WTC11 (cell line): Measurements from ENCODE around the gene IL10RB. TPM values are rescaled to one million over a fixed set of nuclear protein-coding genes. Genes with fewer than 3 reads are reported as not detected.

Experiments used
- ATAC-seq: fragments of 200-7000 bp; cut with Tn5 transposase; 2 replicates; pipeline ENCODE4 v1.10.0; 2021; ENCODE audit warnings: mild to moderate bottlenecking, moderate library complexity
- CTCF ChIA-PET: fragments of 300-600 bp; sonication (Branson Sonifier 250); formaldehyde crosslinking; loops from one replicate; lab custom pipeline; 2021; ENCODE audit warnings: antibody characterized with exemption; lab: Charles Lee
- POLR2A ChIA-PET: fragments of 350-600 bp; sonication (Branson Sonifier 250); formaldehyde crosslinking; loops from one replicate; lab custom pipeline; 2021; ENCODE audit warnings: antibody characterized with exemption; lab: Charles Lee
- DNase-seq: peaks from one replicate; pipeline ENCODE4 v3.0.0; 2021; ENCODE audit warnings: low spot score
- H3K27ac Mint-ChIP-seq: 2 replicates; pipeline ENCODE4 v1.8.0; 2021; ENCODE audit warnings: mixed read lengths
- H3K27me3 Mint-ChIP-seq: 2 replicates; pipeline ENCODE4 v1.8.0; 2021; ENCODE audit warnings: low read depth, mild to moderate bottlenecking, moderate library complexity, mixed read lengths
- H3K36me3 Mint-ChIP-seq: 2 replicates; pipeline ENCODE4 v1.8.0; 2021; ENCODE audit warnings: mixed read lengths
- H3K4me1 Mint-ChIP-seq: 2 replicates; pipeline ENCODE4 v1.8.0; 2022; ENCODE audit warnings: mixed read lengths
- H3K4me3 Mint-ChIP-seq: 2 replicates; pipeline ENCODE4 v1.8.0; 2021; ENCODE audit warnings: mild to moderate bottlenecking, moderate library complexity, mixed read lengths
- H3K9me3 Mint-ChIP-seq: 2 replicates; pipeline ENCODE4 v1.8.0; 2021; ENCODE audit warnings: mixed read lengths
- CREB1 ChIP-seq: sonication (generic); formaldehyde crosslinking; IDR thresholded peaks from 2 replicates; pipeline ENCODE4 v1.8.0; 2023; ENCODE audit warnings: mild to moderate bottlenecking, missing genetic modification reagents
- FOXP1 ChIP-seq: sonication (generic); formaldehyde crosslinking; IDR thresholded peaks from 2 replicates; pipeline ENCODE4 v1.8.0; 2022; ENCODE audit warnings: missing genetic modification reagents, mild to moderate bottlenecking, moderate library complexity, borderline replicate concordance
- GRHL2 ChIP-seq: fragments of 250-450 bp; sonication (Bioruptor Pico); IDR thresholded peaks from 2 replicates; pipeline ENCODE4 v1.8.0; 2022; ENCODE audit warnings: mild to moderate bottlenecking, moderate library complexity; ENCODE audit not compliant: insufficient replicate concordance, severe bottlenecking
- NR2C2 ChIP-seq: sonication (generic); formaldehyde crosslinking; IDR thresholded peaks from 2 replicates; pipeline ENCODE4 v1.8.0; 2022; ENCODE audit warnings: mild to moderate bottlenecking, missing genetic modification reagents
- PRRX2 ChIP-seq: fragments of 250-450 bp; sonication (Bioruptor Pico); IDR thresholded peaks from 2 replicates; pipeline ENCODE4 v1.8.0; 2021; ENCODE audit warnings: mild to moderate bottlenecking
- SMAD3 ChIP-seq: sonication (generic); formaldehyde crosslinking; IDR thresholded peaks from 2 replicates; pipeline ENCODE4 v1.8.0; 2022; ENCODE audit warnings: missing genetic modification reagents, mild to moderate bottlenecking, borderline replicate concordance
- TCF7 ChIP-seq: sonication (generic); formaldehyde crosslinking; IDR thresholded peaks from 2 replicates; pipeline ENCODE4 v1.8.0; 2022; ENCODE audit warnings: mild to moderate bottlenecking, low read depth, missing genetic modification reagents, moderate library complexity
- TEAD4 ChIP-seq: sonication (generic); formaldehyde crosslinking; IDR thresholded peaks from 2 replicates; pipeline ENCODE4 v1.8.0; 2022; ENCODE audit warnings: mild to moderate bottlenecking, missing genetic modification reagents
- TP53 ChIP-seq: sonication (generic); formaldehyde crosslinking; IDR thresholded peaks from 2 replicates; pipeline ENCODE4 v1.8.1; 2023; ENCODE audit warnings: mild to moderate bottlenecking, missing genetic modification reagents
- ZNF263 ChIP-seq: sonication (generic); formaldehyde crosslinking; IDR thresholded peaks from 2 replicates; pipeline ENCODE4 v1.8.1; 2022; ENCODE audit warnings: low read depth, mild to moderate bottlenecking, moderate library complexity, missing genetic modification reagents
- total RNA-seq: library from RNA; stranded (reverse); gene quantifications from 3 replicates; pipeline ENCODE4 v1.2.3, GENCODE V29; 2021
- TF ChIP-seq, protein P1 (sequence below): sonication (generic); formaldehyde crosslinking; IDR thresholded peaks from 2 replicates; pipeline ENCODE4 v1.8.0; 2022; ENCODE audit warnings: missing genetic modification reagents
- TF ChIP-seq, protein P2 (sequence below): sonication (generic); formaldehyde crosslinking; IDR thresholded peaks from 2 replicates; pipeline ENCODE4 v1.8.1; 2023; ENCODE audit warnings: mild to moderate bottlenecking, missing genetic modification reagents, moderate library complexity
- TF ChIP-seq, protein P3 (sequence below): fragments of 250-450 bp; sonication (Bioruptor Pico); conservative IDR thresholded peaks from 2 replicates; pipeline ENCODE4 v1.9.0; 2021; ENCODE audit warnings: mild to moderate bottlenecking
- TF ChIP-seq, protein P4 (sequence below): sonication (generic); formaldehyde crosslinking; IDR thresholded peaks from 2 replicates; pipeline ENCODE4 v1.8.0; 2023; ENCODE audit warnings: missing genetic modification reagents, mild to moderate bottlenecking, borderline replicate concordance
- TF ChIP-seq, protein P5 (sequence below): sonication (generic); formaldehyde crosslinking; IDR thresholded peaks from 2 replicates; pipeline ENCODE4 v1.8.0; 2022; ENCODE audit warnings: mild to moderate bottlenecking, missing genetic modification reagents
- TF ChIP-seq, protein P6 (sequence below): fragments of 250-450 bp; sonication (Bioruptor Pico); IDR thresholded peaks from 2 replicates; pipeline ENCODE4 v1.9.0; 2021; ENCODE audit warnings: moderate library complexity, mild to moderate bottlenecking, inconsistent platforms, borderline replicate concordance

Gene IL10RB
- total RNA-seq, 1 experiment from 2014 or later: 3.7 TPM

GRCh38 chr21:33230545-33231324 lies 35.4 kb upstream of the IL10RB start (continued):
- TF ChIP-seq, protein P1, sequence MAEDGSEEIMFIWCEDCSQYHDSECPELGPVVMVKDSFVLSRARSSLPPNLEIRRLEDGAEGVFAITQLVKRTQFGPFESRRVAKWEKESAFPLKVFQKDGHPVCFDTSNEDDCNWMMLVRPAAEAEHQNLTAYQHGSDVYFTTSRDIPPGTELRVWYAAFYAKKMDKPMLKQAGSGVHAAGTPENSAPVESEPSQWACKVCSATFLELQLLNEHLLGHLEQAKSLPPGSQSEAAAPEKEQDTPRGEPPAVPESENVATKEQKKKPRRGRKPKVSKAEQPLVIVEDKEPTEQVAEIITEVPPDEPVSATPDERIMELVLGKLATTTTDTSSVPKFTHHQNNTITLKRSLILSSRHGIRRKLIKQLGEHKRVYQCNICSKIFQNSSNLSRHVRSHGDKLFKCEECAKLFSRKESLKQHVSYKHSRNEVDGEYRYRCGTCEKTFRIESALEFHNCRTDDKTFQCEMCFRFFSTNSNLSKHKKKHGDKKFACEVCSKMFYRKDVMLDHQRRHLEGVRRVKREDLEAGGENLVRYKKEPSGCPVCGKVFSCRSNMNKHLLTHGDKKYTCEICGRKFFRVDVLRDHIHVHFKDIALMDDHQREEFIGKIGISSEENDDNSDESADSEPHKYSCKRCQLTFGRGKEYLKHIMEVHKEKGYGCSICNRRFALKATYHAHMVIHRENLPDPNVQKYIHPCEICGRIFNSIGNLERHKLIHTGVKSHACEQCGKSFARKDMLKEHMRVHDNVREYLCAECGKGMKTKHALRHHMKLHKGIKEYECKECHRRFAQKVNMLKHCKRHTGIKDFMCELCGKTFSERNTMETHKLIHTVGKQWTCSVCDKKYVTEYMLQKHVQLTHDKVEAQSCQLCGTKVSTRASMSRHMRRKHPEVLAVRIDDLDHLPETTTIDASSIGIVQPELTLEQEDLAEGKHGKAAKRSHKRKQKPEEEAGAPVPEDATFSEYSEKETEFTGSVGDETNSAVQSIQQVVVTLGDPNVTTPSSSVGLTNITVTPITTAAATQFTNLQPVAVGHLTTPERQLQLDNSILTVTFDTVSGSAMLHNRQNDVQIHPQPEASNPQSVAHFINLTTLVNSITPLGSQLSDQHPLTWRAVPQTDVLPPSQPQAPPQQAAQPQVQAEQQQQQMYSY (CRISPR knock-in tag): no peak
- no peak for TF ChIP-seq ZNF263 (CRISPR knock-in tag)

- Mint-ChIP-seq H3K27ac (no peak overlapping the region), H3K36me3 (peaks cover 12% of the 10 kb centered on the region), H3K27me3 (peaks cover 12% of the 10 kb centered on the region), H3K9me3 (peaks cover 4% of the 10 kb centered on the region), H3K4me3 (peak overlapping the region; percentile 81), H3K4me1 (peaks cover 40% of the 10 kb centered on the region)
- DNase-seq (no peak), ATAC-seq (no peak)
- TF ChIP-seq, protein P2, sequence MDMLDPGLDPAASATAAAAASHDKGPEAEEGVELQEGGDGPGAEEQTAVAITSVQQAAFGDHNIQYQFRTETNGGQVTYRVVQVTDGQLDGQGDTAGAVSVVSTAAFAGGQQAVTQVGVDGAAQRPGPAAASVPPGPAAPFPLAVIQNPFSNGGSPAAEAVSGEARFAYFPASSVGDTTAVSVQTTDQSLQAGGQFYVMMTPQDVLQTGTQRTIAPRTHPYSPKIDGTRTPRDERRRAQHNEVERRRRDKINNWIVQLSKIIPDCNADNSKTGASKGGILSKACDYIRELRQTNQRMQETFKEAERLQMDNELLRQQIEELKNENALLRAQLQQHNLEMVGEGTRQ (CRISPR knock-in tag): no peak
- TF ChIP-seq CREB1 (no peak), TEAD4 (CRISPR knock-in tag) (no peak), PRRX2 (no peak), NR2C2 (CRISPR knock-in tag) (no peak), SMAD3 (CRISPR knock-in tag) (no peak), GRHL2 (CRISPR knock-in tag) (no peak), TCF7 (CRISPR knock-in tag) (no peak), TP53 (CRISPR knock-in tag) (no peak), FOXP1 (CRISPR knock-in tag) (no peak)
- TF ChIP-seq, protein P3, sequence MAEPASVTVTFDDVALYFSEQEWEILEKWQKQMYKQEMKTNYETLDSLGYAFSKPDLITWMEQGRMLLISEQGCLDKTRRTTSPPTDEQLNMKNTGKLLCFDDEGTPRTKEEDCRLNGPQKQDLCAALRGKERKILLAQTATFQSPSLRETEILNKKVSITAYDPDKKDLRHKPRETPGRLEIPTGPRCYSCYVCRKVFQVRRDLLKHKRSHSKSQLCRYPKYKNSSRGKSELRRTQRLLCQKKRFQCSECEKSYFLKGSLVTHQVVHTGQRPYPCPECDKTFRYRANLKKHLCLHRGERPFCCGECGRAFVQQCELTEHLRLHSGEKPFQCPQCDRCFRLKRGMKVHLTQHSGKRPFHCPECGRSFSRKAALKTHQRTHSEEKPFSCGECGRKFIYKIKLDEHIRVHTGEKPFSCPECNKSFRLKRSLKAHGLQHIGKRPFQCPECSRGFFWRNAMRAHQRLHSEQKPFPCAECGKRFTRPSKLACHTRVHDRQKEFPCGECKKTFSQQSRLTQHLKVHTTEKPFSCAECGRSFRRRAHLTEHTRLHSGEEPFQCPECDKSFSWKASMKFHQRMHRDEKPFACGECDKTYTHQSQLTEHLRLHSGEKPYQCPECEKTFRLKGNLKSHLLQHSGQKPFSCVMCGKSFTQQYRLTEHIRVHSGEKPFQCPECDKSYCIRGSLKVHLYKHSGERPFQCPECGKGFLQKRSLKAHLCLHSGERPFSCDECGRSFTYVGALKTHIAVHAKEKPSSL: no peak
- TF ChIP-seq, protein P4, sequence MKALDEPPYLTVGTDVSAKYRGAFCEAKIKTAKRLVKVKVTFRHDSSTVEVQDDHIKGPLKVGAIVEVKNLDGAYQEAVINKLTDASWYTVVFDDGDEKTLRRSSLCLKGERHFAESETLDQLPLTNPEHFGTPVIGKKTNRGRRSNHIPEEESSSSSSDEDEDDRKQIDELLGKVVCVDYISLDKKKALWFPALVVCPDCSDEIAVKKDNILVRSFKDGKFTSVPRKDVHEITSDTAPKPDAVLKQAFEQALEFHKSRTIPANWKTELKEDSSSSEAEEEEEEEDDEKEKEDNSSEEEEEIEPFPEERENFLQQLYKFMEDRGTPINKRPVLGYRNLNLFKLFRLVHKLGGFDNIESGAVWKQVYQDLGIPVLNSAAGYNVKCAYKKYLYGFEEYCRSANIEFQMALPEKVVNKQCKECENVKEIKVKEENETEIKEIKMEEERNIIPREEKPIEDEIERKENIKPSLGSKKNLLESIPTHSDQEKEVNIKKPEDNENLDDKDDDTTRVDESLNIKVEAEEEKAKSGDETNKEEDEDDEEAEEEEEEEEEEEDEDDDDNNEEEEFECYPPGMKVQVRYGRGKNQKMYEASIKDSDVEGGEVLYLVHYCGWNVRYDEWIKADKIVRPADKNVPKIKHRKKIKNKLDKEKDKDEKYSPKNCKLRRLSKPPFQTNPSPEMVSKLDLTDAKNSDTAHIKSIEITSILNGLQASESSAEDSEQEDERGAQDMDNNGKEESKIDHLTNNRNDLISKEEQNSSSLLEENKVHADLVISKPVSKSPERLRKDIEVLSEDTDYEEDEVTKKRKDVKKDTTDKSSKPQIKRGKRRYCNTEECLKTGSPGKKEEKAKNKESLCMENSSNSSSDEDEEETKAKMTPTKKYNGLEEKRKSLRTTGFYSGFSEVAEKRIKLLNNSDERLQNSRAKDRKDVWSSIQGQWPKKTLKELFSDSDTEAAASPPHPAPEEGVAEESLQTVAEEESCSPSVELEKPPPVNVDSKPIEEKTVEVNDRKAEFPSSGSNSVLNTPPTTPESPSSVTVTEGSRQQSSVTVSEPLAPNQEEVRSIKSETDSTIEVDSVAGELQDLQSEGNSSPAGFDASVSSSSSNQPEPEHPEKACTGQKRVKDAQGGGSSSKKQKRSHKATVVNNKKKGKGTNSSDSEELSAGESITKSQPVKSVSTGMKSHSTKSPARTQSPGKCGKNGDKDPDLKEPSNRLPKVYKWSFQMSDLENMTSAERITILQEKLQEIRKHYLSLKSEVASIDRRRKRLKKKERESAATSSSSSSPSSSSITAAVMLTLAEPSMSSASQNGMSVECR (CRISPR knock-in tag): no peak
- TF ChIP-seq, protein P5, sequence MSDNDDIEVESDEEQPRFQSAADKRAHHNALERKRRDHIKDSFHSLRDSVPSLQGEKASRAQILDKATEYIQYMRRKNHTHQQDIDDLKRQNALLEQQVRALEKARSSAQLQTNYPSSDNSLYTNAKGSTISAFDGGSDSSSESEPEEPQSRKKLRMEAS (CRISPR knock-in tag): no peak
- TF ChIP-seq, protein P6, sequence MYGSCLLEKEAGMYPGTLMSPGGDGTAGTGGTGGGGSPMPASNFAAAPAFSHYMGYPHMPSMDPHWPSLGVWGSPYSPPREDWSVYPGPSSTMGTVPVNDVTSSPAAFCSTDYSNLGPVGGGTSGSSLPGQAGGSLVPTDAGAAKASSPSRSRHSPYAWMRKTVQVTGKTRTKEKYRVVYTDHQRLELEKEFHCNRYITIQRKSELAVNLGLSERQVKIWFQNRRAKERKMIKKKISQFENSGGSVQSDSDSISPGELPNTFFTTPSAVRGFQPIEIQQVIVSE (CRISPR knock-in tag): no peak
- ChIA-PET CTCF (interaction anchor here (1.9 to 3.1 kb wide), 3 partner anchors 32 to 130 kb away, joined by 7 to 14 read pairs (median 7); no protein-coding TSS in a partner anchor), POLR2A (interaction anchor here (1.2 kb wide), 1 partner anchor 93 kb away, joined by 4 read pairs; the partner anchor contains the start of gene IFNAR1)
Observed at GRCh38 chr21:33231526-33231925, 34.6 kb upstream of the IL10RB start.
